ENCODE data around the gene SRCAP.

Gene SRCAP

DNA sequence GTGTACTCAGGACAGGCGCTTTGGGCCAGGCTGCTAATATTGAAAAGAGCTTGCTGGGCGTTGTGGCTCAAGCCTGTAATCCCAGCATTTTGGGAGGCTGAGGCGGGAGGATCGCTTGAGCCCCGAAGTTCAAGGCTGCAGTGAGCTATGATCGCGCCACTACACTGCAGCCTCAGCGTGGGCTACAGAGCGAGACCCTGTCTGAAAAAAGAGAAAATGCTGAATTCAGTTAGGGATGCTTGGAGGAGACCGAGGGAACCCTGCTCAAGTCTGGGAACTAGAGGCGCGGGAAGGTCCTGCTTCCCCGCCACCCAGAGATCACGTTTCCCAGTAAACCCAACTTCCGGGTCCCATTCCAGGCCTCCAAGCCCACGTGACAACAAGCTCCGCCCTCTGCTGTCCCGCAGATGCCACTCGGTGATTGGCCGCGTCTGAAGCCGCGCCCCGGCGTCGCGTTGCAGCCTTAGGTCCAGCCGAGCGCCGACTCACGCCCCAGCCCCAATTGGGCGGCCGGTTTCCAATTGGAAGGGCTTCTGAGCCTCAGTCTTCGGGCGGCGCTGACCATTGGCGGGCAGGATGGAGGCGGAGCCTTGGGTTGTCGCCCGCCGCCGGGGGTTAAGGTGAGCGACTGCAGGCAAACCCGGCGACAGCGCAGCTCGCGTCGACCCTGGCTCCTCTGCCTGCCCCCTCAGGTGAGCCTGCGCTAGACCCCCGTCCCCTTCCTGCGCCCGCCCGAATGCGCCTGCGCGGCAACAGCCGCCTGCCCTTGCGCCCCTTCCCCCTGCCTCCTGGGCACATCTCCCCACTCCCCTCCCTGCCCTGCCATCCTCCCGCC lies 49.0 kb downstream of the SRCAP start, which contains the start of gene PHKG2:
TSS of gene PHKG2 (plus strand) at position 627 of the 835 bp plus-strand sequence. CDS start 396 bp downstream, outside the sequence.
- Histone ChIP-seq H3K9ac (no peak within 1 kb of the TSS; the same call in 1 of the 2 replicates), H3K27me3 (ENCODE audit: insufficient read depth, low read depth) (no peaks in the 10 kb centered on the region), H3K27ac (peak within 1 kb of the TSS; percentile 48), H3K4me3 (IDR thresholded peaks at IDR 0.05; ENCODE audit: insufficient read depth, low read depth, low read length) (no peak within 1 kb of the TSS), H4K20me1 (ENCODE audit: insufficient read depth) (no peaks in the 10 kb centered on the region), H3K36me3 (ENCODE audit: insufficient read depth) (no peaks in the 10 kb centered on the region), H3K4me1 (ENCODE audit: low read depth, poor library complexity, severe bottlenecking) (peaks cover 14% of the 10 kb centered on the region), H3K79me2 (ENCODE audit: insufficient read depth, low read depth) (peaks cover 15% of the 10 kb centered on the region; the same call in 1 of the 2 replicates), H3K4me2 (peak within 1 kb of the TSS; percentile 53), H2AFZ (ENCODE audit: low read depth) (peak within 1 kb of the TSS; percentile 82)
- TF ChIP-seq, protein P1, sequence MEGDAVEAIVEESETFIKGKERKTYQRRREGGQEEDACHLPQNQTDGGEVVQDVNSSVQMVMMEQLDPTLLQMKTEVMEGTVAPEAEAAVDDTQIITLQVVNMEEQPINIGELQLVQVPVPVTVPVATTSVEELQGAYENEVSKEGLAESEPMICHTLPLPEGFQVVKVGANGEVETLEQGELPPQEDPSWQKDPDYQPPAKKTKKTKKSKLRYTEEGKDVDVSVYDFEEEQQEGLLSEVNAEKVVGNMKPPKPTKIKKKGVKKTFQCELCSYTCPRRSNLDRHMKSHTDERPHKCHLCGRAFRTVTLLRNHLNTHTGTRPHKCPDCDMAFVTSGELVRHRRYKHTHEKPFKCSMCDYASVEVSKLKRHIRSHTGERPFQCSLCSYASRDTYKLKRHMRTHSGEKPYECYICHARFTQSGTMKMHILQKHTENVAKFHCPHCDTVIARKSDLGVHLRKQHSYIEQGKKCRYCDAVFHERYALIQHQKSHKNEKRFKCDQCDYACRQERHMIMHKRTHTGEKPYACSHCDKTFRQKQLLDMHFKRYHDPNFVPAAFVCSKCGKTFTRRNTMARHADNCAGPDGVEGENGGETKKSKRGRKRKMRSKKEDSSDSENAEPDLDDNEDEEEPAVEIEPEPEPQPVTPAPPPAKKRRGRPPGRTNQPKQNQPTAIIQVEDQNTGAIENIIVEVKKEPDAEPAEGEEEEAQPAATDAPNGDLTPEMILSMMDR (conservative IDR thresholded peaks at IDR 0.05; ENCODE audit: low read depth, low read length), result no peak

DNA sequence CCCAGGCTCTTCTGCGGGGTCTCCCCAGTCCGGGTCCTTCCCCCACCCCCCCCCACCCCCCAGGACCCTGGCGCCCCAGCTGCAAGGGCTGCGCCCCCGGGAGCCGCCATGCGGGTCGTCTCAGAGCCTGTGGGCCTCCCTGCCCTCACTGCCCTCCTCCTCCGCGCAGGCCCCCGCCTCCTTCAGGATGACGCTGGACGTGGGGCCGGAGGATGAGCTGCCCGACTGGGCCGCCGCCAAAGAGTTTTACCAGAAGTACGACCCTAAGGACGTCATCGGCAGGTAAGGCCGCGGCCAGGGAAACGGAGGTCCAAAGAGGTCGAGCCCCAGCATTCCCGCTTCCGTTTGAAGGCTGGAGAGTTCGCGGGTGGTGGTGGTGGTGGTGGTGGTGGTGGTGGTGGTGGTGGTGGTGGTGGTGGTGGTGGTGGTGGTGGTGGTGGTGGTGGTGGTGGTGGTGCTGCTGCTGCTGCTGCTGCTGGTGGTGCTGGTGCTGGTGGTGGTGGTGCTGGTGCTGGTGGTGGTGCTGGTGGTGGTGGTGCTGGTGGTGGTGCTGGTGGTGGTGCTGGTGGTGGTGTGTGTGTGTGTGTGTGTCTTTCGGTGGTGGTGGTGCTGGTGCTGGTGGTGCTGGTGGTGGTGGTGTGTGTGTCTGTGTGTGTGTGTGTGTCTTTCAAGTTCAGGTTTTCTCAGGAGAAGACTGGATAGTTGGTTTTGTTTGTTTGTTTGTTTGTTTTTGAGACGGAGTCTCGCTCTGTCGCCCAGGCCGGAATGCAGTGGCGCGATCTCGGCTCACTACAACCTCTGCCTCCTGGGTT lies 49.9 kb downstream of the SRCAP start:
- Histone ChIP-seq H3K27ac (no peak overlapping the region), H3K4me2 (peak overlapping the region; percentile 37; the same call in 1 of the 2 replicates), H3K4me3 (IDR thresholded peaks at IDR 0.05; ENCODE audit: insufficient read depth, low read depth, low read length) (no peak overlapping the region), H4K20me1 (ENCODE audit: insufficient read depth) (no peaks in the 10 kb centered on the region), H3K27me3 (ENCODE audit: insufficient read depth, low read depth) (no peaks in the 10 kb centered on the region), H3K79me2 (ENCODE audit: insufficient read depth, low read depth) (peaks cover 15% of the 10 kb centered on the region; the same call in 1 of the 2 replicates), H2AFZ (ENCODE audit: low read depth) (no peak overlapping the region), H3K36me3 (ENCODE audit: insufficient read depth) (no peaks in the 10 kb centered on the region), H3K4me1 (ENCODE audit: low read depth, poor library complexity, severe bottlenecking) (peaks cover 14% of the 10 kb centered on the region), H3K9ac (no peak overlapping the region; the same call in 1 of the 2 replicates)
- TF ChIP-seq, protein P1 (conservative IDR thresholded peaks at IDR 0.05; ENCODE audit: low read depth, low read length), result no peak

DNA sequence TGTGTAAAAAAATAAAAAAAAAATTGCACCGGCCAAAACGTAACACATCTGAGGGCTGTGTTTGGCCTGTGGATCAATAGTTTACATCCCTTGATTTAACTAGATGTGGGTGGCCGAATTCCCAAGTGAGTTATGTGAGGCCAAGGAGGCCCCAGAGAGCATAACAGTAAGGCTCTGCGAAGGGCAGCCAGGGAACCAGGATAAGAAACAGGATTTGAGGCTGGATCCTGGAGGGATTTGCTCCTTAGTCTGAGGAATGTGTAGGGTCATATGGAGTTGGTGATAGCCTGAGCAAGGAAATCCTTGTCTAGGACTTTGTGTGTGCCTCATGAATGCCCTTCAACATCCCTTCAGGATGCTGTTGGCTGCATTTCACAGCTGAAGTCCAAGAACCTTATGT lies 51.2 kb downstream of the SRCAP start:
- TF ChIP-seq, protein P1 (conservative IDR thresholded peaks at IDR 0.05; ENCODE audit: low read depth, low read length), result no peak
- H3K9ac ChIP-seq, result no peak overlapping the region
- H3K4me3 ChIP-seq (IDR thresholded peaks at IDR 0.05; ENCODE audit: insufficient read depth, low read depth, low read length), result no peak overlapping the region
- peaks cover 15% of the 10 kb centered on the region; the same call in 1 of the 2 replicates for H3K79me2 ChIP-seq (ENCODE audit: insufficient read depth, low read depth)
- no peaks in the 10 kb centered on the region for H3K27me3 ChIP-seq (ENCODE audit: insufficient read depth, low read depth)
- H3K36me3 ChIP-seq (ENCODE audit: insufficient read depth), result no peaks in the 10 kb centered on the region; the same call in 1 of the 2 replicates
- H2AFZ ChIP-seq (ENCODE audit: low read depth), result no peak overlapping the region
- no peak overlapping the region for H3K27ac ChIP-seq
- H3K4me1 ChIP-seq (ENCODE audit: low read depth, poor library complexity, severe bottlenecking), result peaks cover 14% of the 10 kb centered on the region
- no peak overlapping the region for H3K4me2 ChIP-seq
- no peaks in the 10 kb centered on the region for H4K20me1 ChIP-seq (ENCODE audit: insufficient read depth)

DNA sequence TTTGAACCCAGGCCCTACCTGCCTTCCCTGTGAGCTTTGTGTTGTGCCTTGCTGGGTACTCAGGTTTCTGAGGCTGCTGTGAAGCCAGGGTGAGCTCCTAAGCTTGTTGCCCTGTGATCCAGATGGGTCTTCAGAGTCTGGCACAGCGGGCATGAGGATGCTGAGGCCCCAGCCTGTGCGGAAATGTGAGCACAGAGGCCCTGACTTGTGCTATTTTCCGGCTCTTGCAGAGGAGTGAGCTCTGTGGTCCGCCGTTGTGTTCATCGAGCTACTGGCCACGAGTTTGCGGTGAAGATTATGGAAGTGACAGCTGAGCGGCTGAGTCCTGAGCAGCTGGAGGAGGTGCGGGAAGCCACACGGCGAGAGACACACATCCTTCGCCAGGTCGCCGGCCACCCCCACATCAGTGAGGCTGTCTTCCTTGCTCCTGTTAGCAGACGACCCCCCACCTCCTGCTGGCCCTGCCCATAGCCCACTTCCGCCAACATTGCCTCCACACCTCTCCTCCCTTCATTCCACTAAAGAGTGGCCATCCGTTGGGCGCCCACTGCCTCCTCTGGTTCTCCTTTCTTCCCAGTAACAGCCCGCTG lies 52.0 kb downstream of the SRCAP start:
- Histone ChIP-seq H4K20me1 (ENCODE audit: insufficient read depth) (no peaks in the 10 kb centered on the region), H3K27me3 (ENCODE audit: insufficient read depth, low read depth) (no peaks in the 10 kb centered on the region), H3K4me2 (no peak overlapping the region), H3K4me1 (ENCODE audit: low read depth, poor library complexity, severe bottlenecking) (peaks cover 14% of the 10 kb centered on the region), H3K27ac (no peak overlapping the region), H3K4me3 (IDR thresholded peaks at IDR 0.05; ENCODE audit: insufficient read depth, low read depth, low read length) (no peak overlapping the region), H3K9ac (no peak overlapping the region), H3K36me3 (ENCODE audit: insufficient read depth) (no peaks in the 10 kb centered on the region; the same call in 1 of the 2 replicates), H2AFZ (ENCODE audit: low read depth) (no peak overlapping the region), H3K79me2 (ENCODE audit: insufficient read depth, low read depth) (peaks cover 15% of the 10 kb centered on the region; the same call in 1 of the 2 replicates)
- TF ChIP-seq, protein P1 (conservative IDR thresholded peaks at IDR 0.05; ENCODE audit: low read depth, low read length), result no peak

All from KMS-11 (cell line).